Trophoblast cell (in vitro differentiated cells and primary cell): ENCODE data around the gene E4F1.

Experiments
- DNase-seq, 2 donors: peaks; one replicate each; pipeline ENCODE4 v3.0.0-alpha.2; 2016
- H2AFZ ChIP-seq: 2 replicates; pipeline ENCODE4 v1.6.1; 2013; ENCODE audit warnings: low read length, moderate library complexity, mild to moderate bottlenecking; ENCODE audit not compliant: insufficient read depth, poor library complexity
- H2AK5ac ChIP-seq: 2 replicates; pipeline ENCODE4 v1.6.1; 2013; ENCODE audit warnings: mild to moderate bottlenecking, low read length
- H2BK120ac ChIP-seq: 2 replicates; pipeline ENCODE4 v1.6.1; 2013; ENCODE audit warnings: low read length, mild to moderate bottlenecking, moderate library complexity; ENCODE audit not compliant: insufficient read depth, poor library complexity
- H2BK12ac ChIP-seq: 2 replicates; pipeline ENCODE4 v1.6.1; 2013; ENCODE audit warnings: mild to moderate bottlenecking, low read length, moderate library complexity
- H2BK5ac ChIP-seq: 2 replicates; pipeline ENCODE4 v1.6.1; 2013; ENCODE audit warnings: low read length, low read depth, moderate library complexity, mild to moderate bottlenecking; ENCODE audit not compliant: poor library complexity
- H3K14ac ChIP-seq: 2 replicates; pipeline ENCODE4 v1.6.1; 2013; ENCODE audit warnings: mild to moderate bottlenecking, low read length
- H3K18ac ChIP-seq: 2 replicates; pipeline ENCODE4 v1.6.1; 2013; ENCODE audit warnings: mild to moderate bottlenecking, low read length
- H3K23ac ChIP-seq: 2 replicates; pipeline ENCODE4 v1.6.1; 2013; ENCODE audit warnings: low read length
- H3K27ac ChIP-seq: 2 replicates; pipeline ENCODE4 v1.5.1; 2013; ENCODE audit warnings: low read depth, mild to moderate bottlenecking, inconsistent platforms, low read length, moderate library complexity
- H3K27me3 ChIP-seq: 2 replicates; pipeline ENCODE4 v1.6.1; 2013; ENCODE audit warnings: inconsistent platforms, mild to moderate bottlenecking, low read length, moderate library complexity; ENCODE audit not compliant: insufficient read depth
- H3K36me3 ChIP-seq, 2 experiments: 1 replicate in 1 of 2; 2 replicates in 1 of 2; pipeline ENCODE4 v1.6.1; 2013; ENCODE audit warnings: low read length in 2 of 2, mild to moderate bottlenecking in 2 of 2, moderate library complexity in 1 of 2; ENCODE audit not compliant: insufficient read depth in 2 of 2, control insufficient read depth in 1 of 2
- H3K4ac ChIP-seq: 2 replicates; pipeline ENCODE4 v1.6.1; 2013; ENCODE audit warnings: low read depth, mild to moderate bottlenecking, low read length, moderate library complexity
- H3K4me1 ChIP-seq, 2 experiments: 1 replicate in 1 of 2; 2 replicates in 1 of 2; pipeline ENCODE4 v1.6.1; 2013; ENCODE audit warnings: low read length in 2 of 2, mild to moderate bottlenecking in 2 of 2, moderate library complexity in 1 of 2; ENCODE audit not compliant: insufficient read depth in 2 of 2, control insufficient read depth in 1 of 2
- H3K4me2 ChIP-seq: 2 replicates; pipeline ENCODE4 v1.6.1; 2013; ENCODE audit warnings: inconsistent platforms, mild to moderate bottlenecking, low read length, moderate library complexity
- H3K4me3 ChIP-seq: 2 replicates; pipeline ENCODE4 v1.5.1; 2013; ENCODE audit warnings: mild to moderate bottlenecking, low read depth, low read length, inconsistent platforms
- H3K79me1 ChIP-seq: one replicate; pipeline ENCODE4 v1.6.1; 2013; ENCODE audit warnings: low read length
- H3K79me2 ChIP-seq: 2 replicates; pipeline ENCODE4 v1.6.1; 2013; ENCODE audit warnings: low read length, mild to moderate bottlenecking; ENCODE audit not compliant: control insufficient read depth, insufficient read depth, poor library complexity
- H3K9ac ChIP-seq: 2 replicates; pipeline ENCODE4 v1.6.1; 2013; ENCODE audit warnings: mild to moderate bottlenecking, low read length
- H3K9me3 ChIP-seq: 2 replicates; pipeline ENCODE4 v1.6.1; 2013; ENCODE audit warnings: low read depth, mild to moderate bottlenecking, control low read depth, inconsistent platforms, low read length; ENCODE audit not compliant: insufficient read depth
- H4K12ac ChIP-seq: 2 replicates; pipeline ENCODE4 v1.6.1; 2013; ENCODE audit warnings: low read depth, mild to moderate bottlenecking, low read length, moderate library complexity
- H4K8ac ChIP-seq: 2 replicates; pipeline ENCODE4 v1.6.1; 2013; ENCODE audit warnings: low read depth, mild to moderate bottlenecking, low read length, moderate library complexity
- H4K91ac ChIP-seq: one replicate; pipeline ENCODE4 v1.6.1; 2013; ENCODE audit warnings: low read depth, mild to moderate bottlenecking, low read length, moderate library complexity
- WGBS: extraction: QIAGEN DNeasy Blood & Tissue Kit; methylation state at CpG from one replicate; pipeline ENCODE4 v1.1.7; 2013; ENCODE audit warnings: missing lambda C conversion rate; ENCODE audit not compliant: insufficient read length, insufficient coverage; ENCODE audit errors: extremely low coverage; 5-methylcytosine and 5-hydroxymethylcytosine counted together

The E4F1 gene

DNA sequence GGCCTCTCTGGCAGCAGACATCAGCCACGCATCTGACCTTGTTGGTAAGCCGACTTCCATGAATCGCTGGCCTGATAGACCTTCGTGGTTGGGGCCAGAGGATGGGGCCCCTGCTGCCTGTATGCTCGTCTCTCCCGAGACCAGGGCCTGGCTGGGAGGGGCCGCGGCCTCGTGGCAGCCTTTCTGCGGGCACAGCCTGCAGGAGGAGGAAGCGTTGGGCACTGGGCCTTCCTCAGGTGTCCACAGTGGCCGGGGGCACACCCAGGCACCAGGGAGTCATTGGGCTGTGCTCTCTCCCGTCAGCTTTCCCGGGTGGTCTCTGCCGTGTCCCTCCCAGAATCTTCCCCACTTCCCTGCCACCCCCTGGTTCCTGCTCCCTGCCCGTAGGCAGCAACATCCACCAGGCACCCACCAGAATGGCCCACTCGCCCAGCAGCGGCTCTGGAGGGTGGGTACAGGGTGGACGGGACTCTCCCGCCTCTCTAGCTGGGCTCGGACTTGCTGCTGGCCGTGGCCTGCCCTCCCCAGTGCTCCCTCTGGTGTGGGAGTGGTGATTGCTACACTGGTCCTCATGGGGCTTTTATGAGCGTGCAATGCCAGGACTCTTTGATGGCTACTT, 6.3 kb downstream of the E4F1 start:
- Histone ChIP-seq H4K91ac (no peak overlapping the region), H2BK120ac (no peak overlapping the region), H4K12ac (no peak overlapping the region), H3K27me3 (no peaks in the 10 kb centered on the region), H2BK5ac (no peak overlapping the region), H3K4me3 (no peak overlapping the region), H2AK5ac (no peak overlapping the region), H2BK12ac (no peak overlapping the region), H3K79me2 (peaks cover 5% of the 10 kb centered on the region), H3K79me1 (no peaks in the 10 kb centered on the region), H4K8ac (no peak overlapping the region), H3K14ac (no peak overlapping the region), H3K9me3 (peaks cover 4% of the 10 kb centered on the region), H3K4ac (no peak overlapping the region), H3K18ac (no peak overlapping the region), H3K27ac (no peak overlapping the region), H3K36me3 (peaks cover 63 to 72% of the 10 kb centered on the region in 2 experiments), H3K4me2 (no peak overlapping the region), H2AFZ (no peak overlapping the region), H3K9ac (no peak overlapping the region), H3K4me1 (peaks cover 0 to 5% of the 10 kb centered on the region in 2 experiments), H3K23ac (no peak overlapping the region)
- no peak for DNase-seq
- WGBS, result no CpG with 5 or more reads among the region's 23 CpGs

DNA sequence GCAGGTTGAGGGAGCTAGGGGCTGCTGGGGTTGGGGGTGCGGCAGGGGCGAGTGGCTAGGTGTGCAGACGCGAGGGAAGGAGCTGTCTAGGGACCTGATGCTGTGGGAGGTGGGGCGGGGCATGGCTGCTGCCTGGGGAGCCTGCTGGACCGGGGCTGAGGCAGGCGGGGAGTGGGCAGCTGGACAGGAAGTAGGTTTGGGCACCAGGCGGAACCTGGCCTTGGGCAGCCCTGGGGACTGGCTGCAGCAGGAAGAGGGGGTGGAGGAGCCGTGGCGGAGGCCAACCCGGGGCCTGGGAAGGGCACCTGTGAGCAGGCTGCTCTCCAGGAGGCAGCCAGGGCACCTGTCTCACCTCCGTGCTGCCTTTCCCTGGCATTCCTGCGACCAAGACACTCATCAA, 7.0 kb downstream of the E4F1 start:
- H4K8ac ChIP-seq, result no peak overlapping the region
- H3K79me2 ChIP-seq, result peaks cover 2% of the 10 kb centered on the region
- no peak overlapping the region for H2BK120ac ChIP-seq
- no peak overlapping the region for H3K4ac ChIP-seq
- DNase-seq, result no peak
- H2BK12ac ChIP-seq, result no peak overlapping the region
- no peak overlapping the region for H3K18ac ChIP-seq
- no peak overlapping the region for H2AK5ac ChIP-seq
- no peak overlapping the region for H2BK5ac ChIP-seq
- H3K14ac ChIP-seq, result no peak overlapping the region
- H3K36me3 ChIP-seq, result peaks cover 67 to 78% of the 10 kb centered on the region in 2 experiments
- H3K27me3 ChIP-seq, result no peaks in the 10 kb centered on the region
- no peak overlapping the region for H3K9ac ChIP-seq
- H3K23ac ChIP-seq, result no peak overlapping the region
- H4K91ac ChIP-seq, result no peak overlapping the region
- H3K4me1 ChIP-seq, result peaks cover 0 to 5% of the 10 kb centered on the region in 2 experiments
- WGBS, result no CpG with 5 or more reads among the region's 13 CpGs
- H3K27ac ChIP-seq, result no peak overlapping the region
- H3K4me2 ChIP-seq, result no peak overlapping the region
- peaks cover 7% of the 10 kb centered on the region for H3K9me3 ChIP-seq
- no peak overlapping the region for H2AFZ ChIP-seq
- no peaks in the 10 kb centered on the region for H3K79me1 ChIP-seq
- H4K12ac ChIP-seq, result no peak overlapping the region
- no peak overlapping the region for H3K4me3 ChIP-seq

DNA sequence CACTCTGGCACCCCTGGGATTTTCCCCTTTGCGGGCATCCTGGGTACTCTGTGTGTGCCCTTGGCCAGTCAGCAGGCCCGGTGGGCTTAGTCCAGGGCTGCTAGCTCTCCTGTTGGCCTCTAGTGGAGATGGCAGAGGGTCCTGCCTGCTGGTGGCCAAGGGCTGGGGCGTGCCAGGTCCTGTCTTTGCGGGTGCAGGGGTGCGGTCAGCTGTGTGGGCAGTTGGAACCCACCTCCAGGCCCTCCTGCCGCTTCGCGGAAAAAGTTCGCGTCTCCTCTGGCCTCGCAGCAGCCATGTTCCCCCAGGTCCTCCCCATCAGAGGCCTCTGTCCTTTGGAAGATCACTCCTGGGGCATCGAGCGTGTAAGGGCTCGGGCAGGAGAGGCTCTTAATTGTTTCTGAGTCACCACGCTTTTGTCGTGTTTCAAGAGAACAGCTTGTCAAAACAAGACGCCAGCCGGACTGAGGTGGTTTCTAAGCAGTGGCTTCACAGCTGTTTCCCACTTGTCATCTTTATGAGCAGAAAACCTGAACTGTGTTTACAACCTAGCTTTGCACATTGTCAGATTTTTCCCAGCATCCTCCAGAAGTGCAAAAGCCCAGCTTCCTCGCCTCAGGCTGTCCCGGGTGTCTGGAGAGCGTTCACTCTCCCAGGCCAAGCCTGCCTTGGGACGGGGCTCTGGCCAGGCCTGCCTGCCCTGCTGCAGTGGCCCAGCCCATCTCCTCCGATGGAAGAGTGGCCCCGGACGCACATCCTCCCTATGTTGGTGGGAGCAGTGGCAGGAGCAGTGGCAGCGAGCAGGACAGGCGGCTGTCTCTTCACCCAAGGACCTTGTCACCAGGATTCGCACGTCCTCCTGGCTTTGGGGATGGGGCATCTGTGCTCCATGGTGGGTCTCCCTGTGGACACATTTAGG, 7.9 kb downstream of the E4F1 start:
- Histone ChIP-seq H3K79me2 (peaks cover 2% of the 10 kb centered on the region), H3K9ac (no peak overlapping the region), H3K23ac (no peak overlapping the region), H3K36me3 (peaks cover 74 to 86% of the 10 kb centered on the region in 2 experiments), H3K4ac (no peak overlapping the region), H2AK5ac (no peak overlapping the region), H2BK12ac (no peak overlapping the region), H4K91ac (no peak overlapping the region), H3K79me1 (no peaks in the 10 kb centered on the region), H2BK120ac (no peak overlapping the region), H3K27me3 (peaks cover 2% of the 10 kb centered on the region), H3K18ac (no peak overlapping the region), H2BK5ac (no peak overlapping the region), H4K8ac (no peak overlapping the region), H3K14ac (no peak overlapping the region), H3K4me1 (peaks cover 3 to 10% of the 10 kb centered on the region in 2 experiments), H2AFZ (no peak overlapping the region), H3K27ac (no peak overlapping the region), H3K9me3 (peaks cover 8% of the 10 kb centered on the region), H3K4me2 (no peak overlapping the region), H3K4me3 (no peak overlapping the region), H4K12ac (no peak overlapping the region)
- DNase-seq, result no peak
- WGBS, result no CpG with 5 or more reads among the region's 29 CpGs

DNA sequence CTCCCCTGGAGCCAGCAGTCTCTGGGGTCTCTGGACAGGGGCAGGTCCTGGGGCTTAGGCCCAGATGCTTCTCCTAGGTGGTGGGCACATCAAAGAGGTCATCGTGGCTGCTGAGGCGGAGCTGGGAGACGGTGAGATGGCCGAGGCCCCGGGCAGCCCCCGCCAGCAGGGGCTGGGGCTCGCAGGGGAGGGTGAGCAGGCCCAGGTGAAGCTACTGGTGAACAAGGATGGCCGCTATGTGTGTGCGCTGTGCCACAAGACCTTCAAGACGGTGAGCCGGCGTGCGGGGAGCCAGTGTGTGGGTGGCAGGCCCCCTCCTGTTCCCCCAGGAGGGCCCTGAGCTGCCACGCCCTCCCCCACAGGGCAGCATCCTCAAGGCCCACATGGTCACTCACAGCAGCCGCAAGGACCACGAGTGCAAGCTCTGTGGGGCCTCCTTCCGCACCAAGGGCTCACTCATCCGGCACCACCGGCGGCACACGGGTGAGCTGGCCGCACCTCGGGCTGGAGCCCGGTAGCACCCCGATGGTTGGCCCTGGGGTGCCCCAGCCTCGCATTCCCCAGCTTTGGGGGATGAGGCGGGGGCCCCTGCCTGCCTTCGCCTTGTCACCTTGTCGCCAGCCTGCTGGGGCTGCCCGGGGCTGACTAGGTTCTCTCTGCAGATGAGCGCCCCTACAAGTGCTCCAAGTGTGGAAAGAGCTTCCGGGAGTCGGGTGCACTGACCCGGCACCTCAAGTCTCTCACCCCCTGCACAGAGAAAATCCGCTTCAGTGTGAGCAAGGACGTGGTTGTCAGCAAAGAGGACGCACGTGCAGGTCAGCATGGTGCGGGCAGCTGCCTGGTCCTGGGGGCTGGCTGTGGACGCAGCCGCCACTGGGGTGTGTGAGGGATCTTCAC, 9.0 kb downstream of the E4F1 start:
- Histone ChIP-seq H3K36me3 (peaks cover 71 to 79% of the 10 kb centered on the region in 2 experiments), H4K12ac (no peak overlapping the region), H3K79me2 (peaks cover 2% of the 10 kb centered on the region), H2BK5ac (no peak overlapping the region), H2BK120ac (no peak overlapping the region), H3K79me1 (no peaks in the 10 kb centered on the region), H3K4me1 (peaks cover 11 to 19% of the 10 kb centered on the region in 2 experiments), H2BK12ac (no peak overlapping the region), H3K9ac (no peak overlapping the region), H4K91ac (no peak overlapping the region), H4K8ac (no peak overlapping the region), H3K14ac (no peak overlapping the region), H3K9me3 (peaks cover 5% of the 10 kb centered on the region), H3K4me2 (no peak overlapping the region), H2AK5ac (no peak overlapping the region), H3K27ac (no peak overlapping the region), H3K18ac (no peak overlapping the region), H3K4me3 (no peak overlapping the region), H3K27me3 (peaks cover 10% of the 10 kb centered on the region), H3K4ac (no peak overlapping the region), H3K23ac (no peak overlapping the region), H2AFZ (no peak overlapping the region)
- no peak for DNase-seq
- WGBS, result no CpG with 5 or more reads among the region's 41 CpGs
